GM19193 (cell line): ENCODE measurements around the gene FOXN4.

Experiments used
- POLR2A ChIP-seq: IDR thresholded peaks from 4 replicates; pipeline ENCODE4 v1.6.1; 2011; ENCODE audit not compliant: insufficient read depth, insufficient read length; ENCODE audit errors: extremely low read depth

The FOXN4 gene

GRCh38 chr12:109308534-109309380 is at the start of gene FOXN4:
TSS of gene FOXN4 (minus strand) at chr12:109309284. CDS start at chr12:109308321, 963 bp downstream.
- no peak for TF ChIP-seq POLR2A

DNA sequence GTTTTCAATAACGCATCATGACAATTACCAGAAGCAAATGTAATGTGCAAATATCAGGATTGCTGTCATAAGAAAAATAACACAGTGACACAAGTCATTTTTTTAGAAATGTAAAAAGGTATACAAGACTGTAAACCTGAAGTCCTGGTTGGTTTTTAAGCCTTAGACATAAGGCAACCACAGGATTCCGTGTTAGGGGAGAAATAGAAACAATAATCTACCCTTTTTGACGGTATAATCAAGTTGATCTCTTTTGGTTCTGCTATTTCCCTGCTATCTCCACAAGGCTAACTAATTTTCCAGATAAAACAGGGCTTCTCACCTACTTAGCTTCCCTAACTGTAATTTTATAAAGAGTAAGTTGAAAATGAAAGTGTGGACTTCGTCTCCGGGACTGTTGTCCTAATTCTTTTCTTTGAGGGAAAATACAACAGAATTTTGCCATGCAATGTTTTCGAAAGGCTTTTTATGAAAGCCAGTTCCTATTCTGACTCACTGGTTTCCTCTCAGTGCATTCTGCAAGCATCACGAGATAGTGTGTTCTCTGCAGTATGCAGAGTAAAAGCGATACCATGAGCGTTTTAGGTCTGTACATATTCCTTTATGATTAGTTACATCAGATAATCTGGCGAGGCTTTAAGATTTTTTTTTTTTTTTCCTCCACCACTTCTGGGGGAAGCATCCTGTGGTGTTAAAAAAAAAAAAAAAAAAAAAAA is 49.2 kb upstream of the FOXN4 start:
- no peak for TF ChIP-seq POLR2A

DNA sequence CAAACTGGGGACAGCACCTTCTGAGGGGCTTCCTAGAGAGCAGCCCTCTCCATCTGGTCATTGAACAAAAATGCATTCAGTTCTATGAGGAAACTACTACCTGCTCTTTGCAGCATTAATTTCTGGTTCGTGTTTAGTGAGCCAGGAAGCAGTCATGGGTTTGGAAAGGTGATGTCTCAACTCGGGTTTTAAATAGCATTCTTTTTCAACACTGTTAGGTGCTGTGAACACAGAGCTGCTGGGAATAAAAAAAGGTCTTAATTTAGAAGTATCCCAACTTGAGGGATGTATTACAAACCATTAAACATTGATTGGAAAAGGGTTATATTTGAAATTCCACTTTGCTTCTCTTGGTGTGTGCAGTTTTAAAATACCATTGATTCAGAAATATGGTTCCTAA is 47.9 kb upstream of the FOXN4 start:
- no peak for TF ChIP-seq POLR2A

DNA sequence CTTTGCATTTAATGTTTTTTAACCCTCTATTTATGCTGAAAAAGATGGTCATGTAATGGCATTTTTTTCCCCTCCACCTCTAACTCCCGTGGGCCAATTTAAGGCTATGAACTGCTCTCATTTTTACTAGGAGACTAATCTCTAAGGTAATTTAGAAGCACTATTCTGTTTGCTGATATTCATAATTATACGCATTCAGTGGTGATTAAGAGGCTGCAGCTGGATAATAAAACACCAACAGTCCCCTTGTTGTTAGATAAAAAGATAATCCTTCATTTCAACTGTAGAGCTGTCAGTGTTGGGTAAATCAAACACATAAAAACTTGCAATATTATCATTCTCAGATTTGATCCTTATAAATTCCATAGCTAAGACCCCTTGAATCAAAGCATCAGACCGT is 47.5 kb upstream of the FOXN4 start:
- no peak for TF ChIP-seq POLR2A

- no peak for TF ChIP-seq POLR2A
Observed at GRCh38 chr12:109352184-109352583, 43.1 kb upstream of the FOXN4 start.

DNA sequence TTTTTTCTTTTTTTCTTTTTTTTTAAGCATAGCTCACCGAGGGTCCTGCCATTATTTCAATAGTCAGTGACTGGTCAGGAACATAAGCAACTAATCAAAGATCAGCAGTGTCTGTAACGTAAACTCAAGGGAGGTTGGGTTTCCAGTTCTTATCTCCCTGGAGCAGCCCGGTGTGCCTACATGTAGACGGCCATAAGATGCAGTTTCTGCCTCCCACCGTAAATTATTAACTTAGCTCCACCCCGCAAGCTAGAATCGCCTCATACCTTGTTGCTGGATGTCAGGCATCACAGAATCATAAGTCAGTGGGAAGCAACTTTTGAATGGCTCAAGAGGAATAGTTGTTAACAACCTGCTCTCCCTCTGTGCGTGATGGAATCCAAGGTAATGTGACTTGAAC is 38.5 kb upstream of the FOXN4 start, which contains the start of gene MYO1H:
Gene MYO1H (plus strand): TSS at position 312 of the 400 bp plus-strand sequence. CDS start 61 bp downstream, at position 373.
- TF ChIP-seq POLR2A, result no peak

GRCh38 chr12:109346920-109347319 is 37.8 kb upstream of the FOXN4 start:
- TF ChIP-seq POLR2A, result no peak

- TF ChIP-seq POLR2A, result no peak
Observed at GRCh38 chr12:109345428-109345827, 36.3 kb upstream of the FOXN4 start.

- no peak for TF ChIP-seq POLR2A
Observed at GRCh38 chr12:109343677-109344076, 34.6 kb upstream of the FOXN4 start.

DNA sequence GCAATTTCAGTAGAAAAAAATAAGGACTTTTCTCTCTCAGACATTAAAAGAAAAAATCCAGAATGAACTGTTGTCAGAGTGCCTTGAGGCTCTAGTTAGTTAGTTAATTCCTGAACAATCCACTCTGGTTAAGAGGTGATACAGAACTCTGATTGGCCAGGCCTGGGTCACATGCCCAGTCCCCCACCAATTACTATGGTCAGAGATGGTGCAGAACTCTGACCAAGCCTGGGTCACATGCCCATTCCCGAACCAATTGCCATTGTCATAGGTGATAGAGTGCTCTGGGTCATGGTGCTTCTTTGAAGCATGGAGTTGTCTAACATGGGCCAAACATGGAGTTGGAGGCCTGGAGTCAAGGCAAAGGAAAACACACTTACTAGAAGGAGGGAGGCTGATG is 27.5 kb upstream of the FOXN4 start:
- no peak for TF ChIP-seq POLR2A

GRCh38 chr12:109334887-109335286 is 25.8 kb upstream of the FOXN4 start:
- TF ChIP-seq POLR2A, result no peak

DNA sequence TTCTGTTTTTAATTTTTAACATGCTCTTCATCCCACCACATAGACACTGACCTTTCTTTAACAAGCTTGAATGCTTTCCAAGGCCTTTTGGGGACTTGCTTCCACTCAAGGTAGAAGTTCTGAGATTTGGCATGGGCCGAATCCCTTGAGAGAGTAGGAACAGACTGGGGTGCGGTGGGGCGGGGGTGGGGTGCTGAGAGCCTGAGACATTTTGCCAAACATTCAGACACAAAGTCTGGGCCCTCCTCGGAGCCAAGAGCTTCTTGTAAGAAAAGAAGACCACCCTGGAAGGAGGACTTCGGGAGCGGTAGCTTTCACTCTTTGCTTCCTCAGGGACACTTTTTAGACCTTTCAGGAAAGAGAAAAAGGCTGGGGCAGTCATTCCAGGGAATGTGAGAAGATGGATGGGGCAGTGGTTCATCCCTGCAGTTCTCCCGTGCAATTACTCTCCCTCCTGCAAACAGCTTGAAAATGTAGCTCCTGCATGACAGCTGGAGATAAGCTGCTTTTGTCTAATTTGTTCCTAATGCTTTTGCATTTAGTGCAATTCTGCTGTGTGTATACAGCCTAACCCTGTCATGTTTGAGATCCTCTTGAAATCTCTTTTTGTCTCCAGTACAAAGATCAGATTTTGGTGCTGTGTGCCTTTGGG is 22.3 kb upstream of the FOXN4 start:
- no peak for TF ChIP-seq POLR2A

GRCh38 chr12:109330282-109331230 is 21.5 kb upstream of the FOXN4 start:
- no peak for TF ChIP-seq POLR2A

GRCh38 chr12:109329686-109330085 is 20.6 kb upstream of the FOXN4 start:
- no peak for TF ChIP-seq POLR2A
